IMR-90 (cell line): Measurements from ENCODE around the gene PDE11A.

Source experiments
- BHLHE40 ChIP-seq: fragments of 150-350 bp; IDR thresholded peaks from 2 replicates; pipeline ENCODE4 v1.6.1; 2016; ENCODE audit warnings: mild to moderate bottlenecking, low read depth, low read length
- CTCF ChIP-seq: conservative IDR thresholded peaks from 2 replicates; pipeline ENCODE4 v1.5.1; 2012; ENCODE audit warnings: mild to moderate bottlenecking, low read depth, low read length, improper control_type of control experiment
- FOS ChIP-seq: fragments of 150-350 bp; IDR thresholded peaks from 2 replicates; pipeline ENCODE4 v1.6.1; 2016; ENCODE audit warnings: low read depth, low read length
- MXI1 ChIP-seq: IDR thresholded peaks from 2 replicates; pipeline ENCODE4 v1.6.1; 2012; ENCODE audit warnings: low read depth, mild to moderate bottlenecking, low read length, moderate library complexity, borderline replicate concordance
- POLR2A ChIP-seq: IDR thresholded peaks from 2 replicates; pipeline ENCODE4 v1.6.1; 2012; ENCODE audit warnings: mild to moderate bottlenecking, low read depth, low read length
- RAD21 ChIP-seq: IDR thresholded peaks from 2 replicates; pipeline ENCODE4 v1.6.1; 2012; ENCODE audit warnings: low read length, improper control_type of control experiment
- RFX5 ChIP-seq: IDR thresholded peaks from 2 replicates; pipeline ENCODE4 v1.8.0; 2012; ENCODE audit warnings: low read depth, mild to moderate bottlenecking, low read length, moderate library complexity
- USF2 ChIP-seq: fragments of 150-350 bp; IDR thresholded peaks from 2 replicates; pipeline ENCODE4 v1.6.1; 2017; ENCODE audit warnings: mild to moderate bottlenecking, antibody characterized with exemption, low read length, low read depth

DNA sequence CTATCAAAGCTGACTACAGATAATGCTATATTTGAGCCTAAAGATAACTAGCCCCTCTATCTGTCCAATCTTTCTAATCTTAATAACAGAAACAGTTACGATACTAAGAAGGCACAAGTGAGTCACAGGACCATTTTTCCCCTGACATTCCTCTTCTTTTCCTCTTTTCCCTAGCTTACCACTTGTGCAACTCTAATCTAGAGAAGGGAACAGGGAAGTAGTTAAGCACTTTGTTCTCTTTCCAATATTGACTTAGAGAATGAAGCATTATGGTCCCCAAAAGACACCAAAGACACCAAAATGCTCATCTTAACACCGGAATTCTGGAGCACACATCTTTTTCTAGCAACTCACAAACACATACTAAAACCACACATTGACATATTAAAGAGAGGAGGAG is 1.8 kb downstream of the PDE11A start:
- no peak for TF ChIP-seq POLR2A
- TF ChIP-seq FOS = no peak
- no peak for TF ChIP-seq RAD21
- no peak for TF ChIP-seq BHLHE40
- no peak for TF ChIP-seq RFX5
- no peak for TF ChIP-seq USF2
- no peak for TF ChIP-seq CTCF
- no peak for TF ChIP-seq MXI1
